IPS-18c (cell line): ENCODE data around the gene RPL32.
"Not testable (repeated sequence)": the region's sequence is repeated elsewhere in the genome, so short reads cannot be mapped to it uniquely, and the experiment has no call there.

Experiments
- H3K4me3 ChIP-seq: 2 replicates; pipeline ENCODE4 v1.7.0; 2013; ENCODE audit warnings: low read depth, mild to moderate bottlenecking, low read length, moderate library complexity; ENCODE audit not compliant: insufficient read depth
- H3K9me3 ChIP-seq: one replicate; pipeline ENCODE4 v1.6.1; 2013; ENCODE audit warnings: mild to moderate bottlenecking, low read length, moderate library complexity; ENCODE audit not compliant: control insufficient read depth, insufficient read depth

RPL32 gene

DNA sequence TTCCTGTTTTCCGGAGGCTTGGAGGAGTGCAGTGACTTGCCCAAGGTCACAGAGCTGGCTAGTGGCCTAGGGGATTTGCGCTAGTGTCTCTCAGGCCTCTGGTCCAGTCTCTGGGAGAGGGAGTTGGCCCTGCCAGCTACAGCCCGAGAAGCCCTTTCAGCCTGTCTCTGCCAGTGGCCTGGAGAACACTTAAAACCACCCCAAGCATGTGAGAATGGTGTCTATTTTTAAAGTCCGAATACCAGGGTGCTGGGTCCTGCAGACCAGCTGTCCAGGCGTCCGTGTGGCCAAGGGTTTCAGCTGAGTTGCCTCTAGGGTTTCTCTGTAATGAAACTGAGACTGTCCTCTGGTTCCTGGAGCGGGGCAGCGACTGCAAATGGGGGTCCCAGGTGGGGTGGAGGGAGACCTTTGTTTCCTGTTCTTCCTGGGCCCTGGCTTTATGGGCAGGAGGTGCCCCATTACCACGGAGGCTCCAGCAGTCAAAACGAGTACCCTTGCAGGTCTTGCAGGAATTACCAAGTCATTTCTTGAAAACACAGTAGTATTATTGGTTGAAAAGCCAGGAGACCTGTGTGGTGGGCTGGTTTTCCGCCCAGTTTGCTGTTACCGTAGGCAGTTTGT is 42.7 kb downstream of the RPL32 start:
- Histone ChIP-seq H3K4me3 (no peak overlapping the region), H3K9me3 (no peaks in the 10 kb centered on the region)

DNA sequence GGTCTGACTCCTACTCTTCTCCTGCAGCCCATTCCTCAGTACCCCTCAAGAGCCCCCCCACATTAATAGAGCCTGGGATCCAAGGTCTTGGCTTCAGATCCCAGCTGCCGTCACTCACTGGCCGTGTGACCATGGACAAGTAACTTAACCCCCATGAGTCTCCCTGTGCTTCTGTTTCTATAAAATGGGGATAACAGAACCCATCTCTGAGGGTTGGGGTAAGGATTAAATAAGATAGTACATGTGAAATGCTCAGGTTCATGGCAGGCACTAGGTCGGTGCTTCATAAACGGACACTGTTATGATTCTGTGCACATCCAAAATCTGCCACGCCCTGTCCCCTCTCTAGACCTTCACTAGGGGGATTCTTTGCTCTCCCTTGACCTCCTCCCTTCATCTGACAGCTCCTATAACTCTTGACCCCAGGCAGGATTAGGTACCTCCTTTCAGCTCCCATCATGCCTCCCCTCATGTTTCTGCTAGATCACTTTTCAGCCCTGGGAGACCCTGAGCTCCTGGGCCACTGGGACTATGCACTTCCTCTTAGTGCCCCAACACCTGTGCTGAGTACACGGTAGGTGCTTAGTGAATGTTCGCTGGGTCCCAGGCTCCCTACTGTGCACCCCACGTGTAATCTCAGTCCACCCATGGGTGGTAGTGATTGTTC is 43.3 kb downstream of the RPL32 start:
- Histone ChIP-seq H3K4me3 (no peak overlapping the region), H3K9me3 (no peaks in the 10 kb centered on the region)

DNA sequence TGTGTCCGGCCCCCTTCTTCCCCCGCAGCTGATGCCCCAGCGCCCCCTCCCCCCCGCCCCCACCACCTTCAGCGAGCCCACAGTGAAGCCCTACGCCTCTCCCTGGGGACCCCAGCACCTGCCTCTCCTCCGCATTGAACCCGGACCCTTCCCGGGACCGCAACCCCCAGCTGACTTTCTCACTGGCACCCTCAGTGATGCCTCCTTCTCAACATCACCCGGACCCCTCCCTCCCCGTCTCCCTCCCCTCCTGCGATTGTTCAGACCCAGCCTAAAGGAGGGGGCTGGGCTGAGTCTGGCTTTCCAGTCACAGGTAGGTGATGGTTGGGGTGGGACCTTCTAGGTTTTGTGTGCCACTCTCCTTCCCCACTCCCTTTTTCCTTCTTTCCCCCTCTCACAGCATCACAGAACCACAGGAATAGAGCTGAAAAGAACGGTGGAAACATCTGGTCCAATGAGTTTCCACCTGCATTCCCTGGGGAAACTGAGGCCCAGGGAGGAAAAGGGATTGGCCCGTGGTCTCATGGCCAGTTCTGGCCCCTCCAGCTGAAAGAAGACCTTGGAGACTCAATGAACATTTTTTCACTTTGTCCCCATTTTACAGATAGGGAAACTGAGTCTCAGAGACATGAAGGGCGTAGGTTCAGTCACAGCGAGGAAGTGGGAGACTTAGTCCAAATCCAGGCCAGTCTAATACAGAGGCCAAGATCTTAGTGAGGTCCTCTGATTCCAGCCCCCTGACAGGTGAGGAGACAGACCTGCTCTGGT is 44.1 kb downstream of the RPL32 start:
- Histone ChIP-seq H3K4me3 (peak overlapping the region; percentile 71), H3K9me3 (no peaks in the 10 kb centered on the region)

DNA sequence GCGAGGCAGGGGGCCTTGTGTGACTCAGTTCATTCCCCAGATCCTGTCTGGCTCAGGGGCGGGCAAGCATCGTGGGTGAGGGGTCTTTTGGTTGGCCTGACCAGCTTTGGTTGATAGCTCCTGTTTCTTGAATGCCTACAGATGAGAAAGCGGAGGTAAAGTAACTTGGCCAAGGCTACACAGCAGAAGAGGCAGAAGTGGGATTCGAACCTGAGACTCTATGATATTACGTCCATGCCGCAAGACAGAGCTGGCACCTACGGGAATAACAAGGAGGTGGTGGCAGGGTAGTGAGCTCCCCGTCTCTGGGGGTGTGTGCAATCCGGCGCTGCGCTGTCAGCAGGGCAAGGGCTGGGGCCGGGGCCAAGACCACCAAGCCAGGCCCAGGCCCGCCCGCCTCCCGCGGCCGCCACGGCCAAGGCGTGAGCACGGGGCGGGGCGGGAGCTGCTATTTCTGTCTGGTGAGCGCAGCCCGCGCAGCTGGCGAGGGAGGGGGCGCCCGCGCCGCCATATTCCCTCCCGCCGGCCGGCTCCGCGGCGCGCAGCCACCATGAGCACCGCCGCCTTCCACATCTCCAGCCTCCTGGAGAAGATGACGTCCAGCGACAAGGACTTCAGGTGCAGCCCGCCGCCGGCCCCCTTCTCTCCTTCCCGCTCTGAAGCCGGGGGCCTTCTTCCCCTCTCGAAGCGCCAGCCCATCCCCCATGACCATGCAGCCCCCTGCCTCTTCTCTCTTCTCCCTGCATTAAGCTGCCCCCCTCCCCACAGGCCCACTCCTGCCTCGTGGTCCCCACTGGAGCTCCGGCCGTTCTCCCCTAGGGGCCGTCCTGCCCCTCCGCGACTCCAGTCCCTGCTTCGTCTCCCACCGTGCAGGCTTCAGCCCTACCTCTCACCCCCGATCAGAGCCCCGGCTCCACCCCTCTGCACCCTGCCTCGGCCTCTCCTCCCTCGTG is 44.9 kb downstream of the RPL32 start, which contains the start of gene CAND2:
Gene CAND2 (plus strand): TSS at position 510 of the 953 bp plus-strand sequence. CDS start 41 bp downstream, at position 551.
- H3K9me3 ChIP-seq: no peaks in the 10 kb centered on the region
- H3K4me3 ChIP-seq: peak within 1 kb of the TSS; percentile 71

DNA sequence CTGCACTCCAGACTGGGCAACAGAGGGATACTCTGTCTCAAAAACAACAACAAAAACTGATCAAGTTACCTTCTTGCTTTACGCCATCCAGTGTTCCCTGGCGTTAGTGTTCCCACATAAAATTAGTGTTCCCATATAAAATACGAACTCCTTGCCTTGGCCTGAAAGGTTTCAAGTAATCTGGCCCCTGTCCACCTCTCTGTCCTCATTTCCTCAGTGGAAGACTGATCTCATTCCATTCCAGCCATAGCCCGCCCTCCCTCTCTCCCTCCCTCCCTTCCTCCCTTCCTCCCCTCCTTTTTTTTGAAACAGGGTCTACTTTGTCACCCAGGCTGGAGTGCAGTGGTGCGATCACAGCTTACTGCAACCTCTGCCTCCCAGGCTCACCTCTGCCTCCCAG is 47.7 kb downstream of the RPL32 start:
- H3K4me3 ChIP-seq: no peak overlapping the region
- H3K9me3 ChIP-seq: no peaks in the 10 kb centered on the region

DNA sequence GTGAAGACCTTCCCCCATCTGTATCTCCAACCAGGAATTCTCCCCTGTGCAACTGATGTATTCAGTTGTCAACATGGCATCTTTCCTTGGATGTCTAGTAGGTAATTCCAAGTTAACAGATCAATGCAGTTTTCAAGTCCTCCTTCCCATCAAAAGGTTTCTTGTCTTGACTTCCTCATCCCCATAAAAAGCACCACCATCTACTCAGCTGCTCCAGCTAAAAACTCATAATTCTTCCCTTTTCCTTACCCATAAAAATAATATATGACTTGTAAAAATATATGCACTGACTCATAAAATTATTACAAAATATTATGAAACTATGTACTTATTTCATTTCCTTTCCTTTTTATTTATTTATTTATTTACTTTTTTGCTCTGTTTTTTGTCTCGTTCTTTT is 49.9 kb downstream of the RPL32 start:
- H3K9me3 ChIP-seq: no peaks in the 10 kb centered on the region
- H3K4me3 ChIP-seq: no peak overlapping the region

DNA sequence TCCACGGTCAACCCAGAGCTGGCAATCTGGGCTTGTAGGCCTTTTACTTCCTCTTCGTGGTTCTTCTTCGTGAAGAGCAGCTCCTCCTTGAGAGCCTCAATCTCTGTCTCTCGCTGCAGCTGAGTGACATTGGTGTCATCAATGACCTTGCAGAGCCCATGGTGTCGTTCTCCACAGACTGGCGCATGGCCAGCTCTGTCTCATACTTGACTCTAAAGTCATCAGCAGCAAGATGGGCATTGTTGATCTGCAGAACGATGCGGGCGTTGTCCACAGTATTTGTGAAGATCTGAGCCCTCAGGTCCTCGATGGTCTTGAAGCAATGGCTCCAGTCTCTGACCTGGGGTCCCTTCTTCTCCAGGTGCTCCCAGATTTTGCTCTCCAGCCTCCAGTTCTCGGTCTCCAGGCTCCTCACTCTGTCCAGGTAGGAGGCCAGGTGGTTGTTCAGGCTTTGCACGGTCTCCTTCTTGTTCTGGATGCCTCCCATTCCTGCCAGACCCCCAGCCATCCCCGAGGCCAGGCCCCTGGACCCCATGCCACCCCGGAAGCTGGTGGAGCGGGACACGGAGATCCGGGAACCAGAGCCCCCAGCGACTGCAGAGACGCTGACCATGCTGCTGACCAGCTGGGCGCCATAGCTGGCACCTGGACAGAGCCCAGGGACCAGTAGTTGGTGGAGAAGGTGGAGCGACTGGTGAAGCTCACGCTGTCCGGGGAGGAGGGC is 53.2 kb downstream of the RPL32 start:
- not testable (repeated sequence) for H3K4me3 ChIP-seq, H3K9me3 ChIP-seq

DNA sequence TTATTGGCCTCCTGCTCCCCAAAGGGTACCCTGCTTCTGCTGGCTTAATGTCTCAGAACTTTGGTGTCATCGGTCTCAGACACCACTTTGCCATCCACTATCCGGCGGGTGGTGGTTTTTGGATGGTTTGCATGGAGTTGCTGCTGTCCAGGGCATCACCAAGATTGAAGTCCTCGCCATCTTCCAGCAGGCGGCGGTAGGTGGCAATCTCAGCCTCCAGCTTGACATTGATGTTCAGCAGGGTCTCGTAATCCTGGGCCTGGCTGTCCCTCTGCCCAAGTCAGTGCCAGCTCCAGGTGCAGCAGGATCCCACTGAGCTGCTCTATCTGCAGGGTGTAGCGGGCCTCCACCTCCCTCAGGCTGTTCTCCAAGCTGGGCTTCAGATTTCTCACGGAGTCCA is 54.0 kb downstream of the RPL32 start:
- not testable (repeated sequence) for H3K4me3 ChIP-seq, H3K9me3 ChIP-seq

DNA sequence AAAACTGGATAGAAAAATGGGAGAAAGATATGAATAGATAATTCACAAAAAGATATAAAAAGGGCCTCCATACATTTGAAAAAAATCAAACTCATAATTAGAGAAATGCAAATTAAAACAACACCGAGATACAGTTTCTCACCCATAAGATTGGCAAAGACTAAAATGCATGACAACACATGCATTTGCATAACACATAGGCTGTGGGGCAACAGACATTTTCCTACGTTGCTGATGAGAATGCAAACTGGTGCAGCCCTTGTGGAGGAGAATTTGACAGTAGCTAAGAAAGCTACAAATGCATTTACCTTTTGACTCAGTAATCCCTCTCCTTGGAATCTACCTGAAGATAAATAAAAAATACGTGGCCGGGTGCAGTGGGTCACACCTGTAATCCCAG is 56.3 kb downstream of the RPL32 start:
- H3K9me3 ChIP-seq: no peaks in the 10 kb centered on the region
- H3K4me3 ChIP-seq: no peak overlapping the region
